Muscle layer of duodenum (tissue), 2 donors: ENCODE results near the gene FBXO28.

ENCODE experiments used
- H3K27ac ChIP-seq: one replicate; pipeline ENCODE4 v1.7.0; 2013; ENCODE audit warnings: mild to moderate bottlenecking, low read length
- H3K27me3 ChIP-seq: one replicate; pipeline ENCODE4 v1.7.0; 2013; ENCODE audit warnings: low read depth, mild to moderate bottlenecking, control low read depth, low read length
- H3K36me3 ChIP-seq, 2 donors: one replicate each; pipeline ENCODE4 v1.7.0; 2013; ENCODE audit warnings: low read length in 2 of 2, control low read depth in 1 of 2, mild to moderate bottlenecking in 1 of 2; ENCODE audit not compliant: insufficient read depth in 2 of 2, control insufficient read depth in 1 of 2
- H3K4me1 ChIP-seq, 2 donors: one replicate each; pipeline ENCODE4 v1.7.0; 2013; ENCODE audit warnings: low read length in 2 of 2, mild to moderate bottlenecking in 2 of 2, control low read depth in 1 of 2, moderate library complexity in 1 of 2; ENCODE audit not compliant: insufficient read depth in 2 of 2, control insufficient read depth in 1 of 2
- H3K4me3 ChIP-seq, 2 donors: one replicate each; pipeline ENCODE4 v1.7.0; 2013; ENCODE audit warnings: low read length in 2 of 2, low read depth in 1 of 2, mild to moderate bottlenecking in 1 of 2
- H3K9me3 ChIP-seq, 2 donors: one replicate each; pipeline ENCODE4 v1.7.0; 2013; ENCODE audit warnings: low read length in 2 of 2, control low read depth in 1 of 2, mild to moderate bottlenecking in 1 of 2; ENCODE audit not compliant: control insufficient read depth in 1 of 2
- donor health status: healthy.

The FBXO28 gene

GRCh38 chr1:224081604-224082003, 32.3 kb upstream of the FBXO28 start:
- Histone ChIP-seq H3K36me3 (no peaks in the 10 kb centered on the region), H3K4me1 (no peaks in the 10 kb centered on the region), H3K4me3 (no peak overlapping the region), H3K9me3 (no peaks in the 10 kb centered on the region), H3K27ac (no peak overlapping the region), H3K27me3 (no peaks in the 10 kb centered on the region)

- no peak overlapping the region for H3K27ac ChIP-seq
- no peaks in the 10 kb centered on the region for H3K36me3 ChIP-seq
- no peaks in the 10 kb centered on the region for H3K27me3 ChIP-seq
- no peaks in the 10 kb centered on the region for H3K9me3 ChIP-seq
- H3K4me1 ChIP-seq, result no peaks in the 10 kb centered on the region
- no peak overlapping the region for H3K4me3 ChIP-seq
These were observed 31.8 kb upstream of the FBXO28 start for GRCh38 chr1:224082146-224082545.

GRCh38 chr1:224084867-224085266, 29.0 kb upstream of the FBXO28 start:
- Histone ChIP-seq H3K4me3 (no peak overlapping the region), H3K4me1 (no peaks in the 10 kb centered on the region), H3K27me3 (no peaks in the 10 kb centered on the region), H3K9me3 (no peaks in the 10 kb centered on the region), H3K36me3 (no peaks in the 10 kb centered on the region), H3K27ac (no peak overlapping the region)

GRCh38 chr1:224085421-224086108, 28.3 kb upstream of the FBXO28 start:
- no peaks in the 10 kb centered on the region for H3K4me1 ChIP-seq
- no peaks in the 10 kb centered on the region for H3K27me3 ChIP-seq
- H3K9me3 ChIP-seq, result no peaks in the 10 kb centered on the region
- H3K4me3 ChIP-seq, result no peak overlapping the region
- no peak overlapping the region for H3K27ac ChIP-seq
- H3K36me3 ChIP-seq, result no peaks in the 10 kb centered on the region

GRCh38 chr1:224087286-224087794, 26.6 kb upstream of the FBXO28 start:
- H3K27ac ChIP-seq, result no peak overlapping the region
- no peaks in the 10 kb centered on the region for H3K27me3 ChIP-seq
- no peak overlapping the region for H3K4me3 ChIP-seq
- H3K4me1 ChIP-seq, result no peaks in the 10 kb centered on the region
- H3K36me3 ChIP-seq, result no peaks in the 10 kb centered on the region
- no peaks in the 10 kb centered on the region for H3K9me3 ChIP-seq

- H3K36me3 ChIP-seq, result no peaks in the 10 kb centered on the region
- H3K4me1 ChIP-seq, result no peaks in the 10 kb centered on the region
- H3K4me3 ChIP-seq, result no peak overlapping the region
- H3K9me3 ChIP-seq, result no peaks in the 10 kb centered on the region
- no peak overlapping the region for H3K27ac ChIP-seq
- no peaks in the 10 kb centered on the region for H3K27me3 ChIP-seq
These were observed 24.3 kb upstream of the FBXO28 start for GRCh38 chr1:224089583-224089982.

GRCh38 chr1:224090116-224090515, 23.8 kb upstream of the FBXO28 start:
- H3K4me3 ChIP-seq, result no peak overlapping the region
- H3K27me3 ChIP-seq, result no peaks in the 10 kb centered on the region
- H3K4me1 ChIP-seq, result no peaks in the 10 kb centered on the region
- H3K36me3 ChIP-seq, result no peaks in the 10 kb centered on the region
- no peaks in the 10 kb centered on the region for H3K9me3 ChIP-seq
- no peak overlapping the region for H3K27ac ChIP-seq

GRCh38 chr1:224092111-224092510, 21.8 kb upstream of the FBXO28 start:
- Histone ChIP-seq H3K27ac (no peak overlapping the region), H3K4me1 (no peaks in the 10 kb centered on the region), H3K36me3 (no peaks in the 10 kb centered on the region), H3K4me3 (no peak overlapping the region), H3K9me3 (no peaks in the 10 kb centered on the region), H3K27me3 (no peaks in the 10 kb centered on the region)

GRCh38 chr1:224092601-224093000, 21.3 kb upstream of the FBXO28 start:
- no peaks in the 10 kb centered on the region for H3K36me3 ChIP-seq

GRCh38 chr1:224095339-224095738, 18.6 kb upstream of the FBXO28 start:
- H3K9me3 ChIP-seq, result no peaks in the 10 kb centered on the region
- no peaks in the 10 kb centered on the region for H3K36me3 ChIP-seq
- no peak overlapping the region for H3K27ac ChIP-seq
- H3K27me3 ChIP-seq, result no peaks in the 10 kb centered on the region
- H3K4me3 ChIP-seq, result no peak overlapping the region
- no peaks in the 10 kb centered on the region for H3K4me1 ChIP-seq

More at GRCh38 chr1:224092601-224093000, 21.3 kb upstream of the FBXO28 start:
- Histone ChIP-seq H3K27ac (no peak overlapping the region), H3K4me1 (no peaks in the 10 kb centered on the region), H3K9me3 (no peaks in the 10 kb centered on the region), H3K27me3 (no peaks in the 10 kb centered on the region), H3K4me3 (no peak overlapping the region)

- Histone ChIP-seq H3K36me3 (no peaks in the 10 kb centered on the region), H3K27ac (no peak overlapping the region), H3K27me3 (no peaks in the 10 kb centered on the region), H3K4me3 (no peak overlapping the region), H3K4me1 (no peaks in the 10 kb centered on the region), H3K9me3 (no peaks in the 10 kb centered on the region)
These were observed 18.0 kb upstream of the FBXO28 start for GRCh38 chr1:224095867-224096266.

GRCh38 chr1:224096773-224097172, 17.1 kb upstream of the FBXO28 start:
- H3K4me1 ChIP-seq, result no peaks in the 10 kb centered on the region
- no peak overlapping the region for H3K27ac ChIP-seq
- no peak overlapping the region for H3K4me3 ChIP-seq
- no peaks in the 10 kb centered on the region for H3K27me3 ChIP-seq
- no peaks in the 10 kb centered on the region for H3K9me3 ChIP-seq
- H3K36me3 ChIP-seq, result no peaks in the 10 kb centered on the region
